GM10266 (cell line): ENCODE measurements around the gene KLHL24.
A peak's percentile ranks its signal among the peaks of the same experiment; 100 is the strongest.
"Not testable (repeated sequence)": the region's sequence is repeated elsewhere in the genome, so short reads cannot be mapped to it uniquely, and the experiment has no call there.

Source experiments
- DNase-seq: peaks from one replicate; pipeline ENCODE4 v3.0.0; 2012; ENCODE audit errors: extremely low spot score
- CTCF ChIP-seq: IDR thresholded peaks from 2 replicates; pipeline ENCODE4 v1.5.1; 2012; ENCODE audit warnings: mild to moderate bottlenecking, low read depth; ENCODE audit not compliant: control insufficient read depth, insufficient read depth; ENCODE audit errors: missing control alignments

The KLHL24 gene

DNA sequence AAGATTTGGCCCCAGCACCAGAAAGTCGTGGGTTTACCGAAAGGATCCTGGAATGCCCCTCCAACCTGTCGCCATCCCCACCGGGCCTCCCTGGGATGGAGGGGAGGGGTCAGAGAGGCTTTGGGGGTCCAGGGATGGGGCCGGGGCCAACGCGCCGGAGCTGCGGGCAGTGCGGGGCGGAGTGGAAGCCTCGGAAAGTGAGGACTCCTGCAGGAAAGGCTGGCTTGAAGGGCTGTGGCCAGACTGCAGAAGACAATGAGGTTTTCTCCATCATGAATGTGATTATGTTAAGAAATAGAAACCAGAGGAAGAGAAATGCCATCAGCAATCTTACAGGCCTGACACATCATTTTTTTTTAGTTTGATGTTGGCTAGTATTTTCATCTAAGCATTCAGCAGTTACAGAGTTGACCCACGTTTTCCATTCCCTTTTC is 62.9 kb downstream of the KLHL24 start:
- peak; percentile 76 for DNase-seq
- no peak for TF ChIP-seq CTCF

DNA sequence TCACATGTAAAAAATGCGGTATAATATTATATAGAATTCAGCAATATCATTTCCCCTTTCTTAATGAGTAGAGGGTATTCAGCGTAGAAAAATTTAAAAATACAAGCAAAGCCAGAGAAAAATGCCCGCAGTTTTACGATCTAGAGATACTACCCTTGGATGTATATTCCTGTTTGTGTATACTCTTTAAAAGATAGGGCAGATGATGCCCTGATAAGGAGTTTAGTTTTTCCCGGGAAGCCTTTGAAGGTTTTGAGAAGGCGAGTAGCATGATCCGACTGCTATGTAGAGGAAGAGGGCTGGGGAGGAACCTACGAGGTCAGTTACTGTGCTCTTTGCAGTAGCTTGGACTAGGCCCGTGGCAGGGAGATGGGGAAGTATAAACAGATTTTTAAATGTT is 63.3 kb downstream of the KLHL24 start:
- DNase-seq, result peak; percentile 58
- TF ChIP-seq CTCF, result no peak

DNA sequence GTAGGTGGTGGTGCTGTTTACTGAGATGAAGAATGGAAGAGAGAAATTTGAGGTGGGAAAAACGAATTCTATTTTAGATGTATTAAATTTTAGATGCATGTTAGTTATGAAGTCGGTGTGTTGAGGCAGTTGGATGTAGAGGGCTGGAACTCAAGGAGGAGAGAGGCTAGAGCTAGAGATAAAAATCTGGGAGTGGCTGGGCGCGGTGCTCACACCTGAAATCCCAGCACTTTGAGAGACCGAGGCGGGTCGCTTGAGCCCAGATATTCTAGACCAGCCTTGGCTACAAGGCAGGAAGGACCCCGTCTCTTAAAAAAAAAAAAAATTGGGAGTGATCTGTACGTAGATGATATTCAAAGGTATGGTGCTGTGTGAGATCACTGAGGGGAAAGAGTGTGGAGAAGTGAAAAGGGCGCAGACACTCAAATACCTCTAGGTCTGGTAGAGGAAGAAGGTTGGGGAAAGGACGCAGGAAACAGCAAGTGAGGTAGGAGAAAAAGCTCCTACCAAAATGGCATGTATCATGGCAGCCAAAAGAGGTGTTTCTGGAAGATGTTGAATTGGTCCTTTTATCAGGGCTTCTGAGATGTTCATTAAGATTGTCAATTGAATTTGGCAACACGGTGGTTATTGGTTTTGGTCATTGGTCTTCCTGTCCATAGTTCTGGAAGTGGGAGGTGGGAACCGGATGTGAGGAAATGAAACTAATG is 64.0 kb downstream of the KLHL24 start:
- peak; percentile 59 for DNase-seq
- no peak for TF ChIP-seq CTCF

GRCh38 chr3:183701744-183702143 is 66.3 kb downstream of the KLHL24 start:
- no peak for DNase-seq
- no peak for TF ChIP-seq CTCF

GRCh38 chr3:183703892-183704291 is 68.5 kb downstream of the KLHL24 start:
- not testable (repeated sequence) for DNase-seq

DNA sequence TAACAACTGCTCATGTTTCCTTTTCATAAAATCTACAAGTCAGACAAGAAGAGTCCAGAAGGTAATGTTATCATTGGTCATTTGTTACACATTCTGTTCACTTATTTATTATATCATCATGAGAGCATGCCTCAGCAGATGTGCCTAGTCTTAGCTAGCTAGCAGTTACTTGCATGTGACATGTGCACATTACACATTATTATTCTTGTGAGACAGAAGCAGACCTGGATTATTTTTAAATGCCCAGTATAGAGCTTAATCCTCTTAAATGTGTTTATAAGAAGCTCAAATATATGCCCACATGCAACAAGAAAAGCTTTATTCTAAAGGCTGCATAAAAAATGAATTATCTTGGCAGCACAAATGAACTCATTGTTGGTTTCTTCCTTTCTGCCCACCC is 74.8 kb downstream of the KLHL24 start:
- TF ChIP-seq CTCF, result no peak
- no peak for DNase-seq

GRCh38 chr3:183711516-183711915 is 76.1 kb downstream of the KLHL24 start:
- DNase-seq, result no peak
- TF ChIP-seq CTCF, result no peak

DNA sequence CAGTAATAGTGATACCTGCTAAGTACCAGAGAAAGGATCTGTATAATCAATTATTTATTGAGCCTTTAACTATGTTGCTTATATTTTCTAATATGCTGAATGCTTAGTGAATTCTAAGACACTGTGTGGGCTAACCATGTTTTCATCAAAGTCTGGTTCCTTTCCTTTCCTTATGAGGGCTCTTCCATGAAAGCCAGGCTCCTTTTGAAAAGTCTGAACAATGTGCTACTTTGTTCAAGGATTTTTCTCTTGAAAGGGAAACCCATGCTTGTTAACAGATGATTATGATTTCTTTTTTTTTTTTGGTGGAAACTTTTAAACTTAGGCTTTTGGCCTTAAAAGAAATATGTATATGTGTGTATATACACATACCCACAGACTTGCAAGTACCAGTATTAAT is 79.2 kb downstream of the KLHL24 start:
- no peak for DNase-seq
- TF ChIP-seq CTCF, result no peak
